Lower leg skin (tissue), 3 donors: ENCODE results near the gene WNK2.

ENCODE experiments used
- POLR2A ChIP-seq, 2 donors: fragments of 450-650 bp; IDR thresholded peaks; one replicate each; pipeline ENCODE4 v1.6.1; 2016 to 2017; ENCODE audit warnings: antibody characterized with exemption in 2 of 2, mild to moderate bottlenecking in 1 of 2, moderate library complexity in 1 of 2
- TF ChIP-seq, protein P1 (sequence below), 3 donors: fragments of 450-650 bp; IDR thresholded peaks; one replicate each; pipeline ENCODE4 v1.5.1; 2016; ENCODE audit warnings: antibody characterized with exemption in 3 of 3, mild to moderate bottlenecking in 3 of 3, moderate library complexity in 2 of 3

DNA sequence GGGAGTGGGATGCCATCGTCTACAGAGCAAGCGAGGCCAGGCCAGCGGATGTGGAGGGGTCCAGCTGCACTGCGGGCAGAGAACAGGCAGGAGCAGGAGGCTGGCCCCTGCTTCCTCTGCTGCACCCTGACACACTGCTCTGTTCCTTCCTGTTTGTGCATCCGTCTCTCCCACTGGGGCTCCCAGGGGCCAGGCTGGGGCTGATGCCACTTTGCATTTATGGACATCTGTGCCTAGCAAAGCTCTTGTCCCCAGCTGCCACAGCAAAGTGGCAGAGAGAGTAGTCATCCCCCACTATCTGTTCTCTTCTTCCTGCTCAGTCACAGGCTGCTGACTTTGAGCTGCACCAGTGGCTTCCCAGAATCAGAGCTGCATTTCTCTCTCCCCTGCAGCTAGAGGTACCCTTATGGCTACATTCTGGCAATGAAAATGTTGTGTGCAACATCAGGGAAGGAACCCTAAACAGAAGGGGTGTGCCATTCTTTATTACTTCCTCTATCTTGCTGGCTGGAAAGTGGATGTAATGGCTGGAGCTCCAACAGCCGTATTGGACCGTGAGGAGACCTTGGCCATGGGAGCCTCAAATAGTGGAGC, 45.7 kb upstream of the WNK2 start:
- TF ChIP-seq, protein P1, sequence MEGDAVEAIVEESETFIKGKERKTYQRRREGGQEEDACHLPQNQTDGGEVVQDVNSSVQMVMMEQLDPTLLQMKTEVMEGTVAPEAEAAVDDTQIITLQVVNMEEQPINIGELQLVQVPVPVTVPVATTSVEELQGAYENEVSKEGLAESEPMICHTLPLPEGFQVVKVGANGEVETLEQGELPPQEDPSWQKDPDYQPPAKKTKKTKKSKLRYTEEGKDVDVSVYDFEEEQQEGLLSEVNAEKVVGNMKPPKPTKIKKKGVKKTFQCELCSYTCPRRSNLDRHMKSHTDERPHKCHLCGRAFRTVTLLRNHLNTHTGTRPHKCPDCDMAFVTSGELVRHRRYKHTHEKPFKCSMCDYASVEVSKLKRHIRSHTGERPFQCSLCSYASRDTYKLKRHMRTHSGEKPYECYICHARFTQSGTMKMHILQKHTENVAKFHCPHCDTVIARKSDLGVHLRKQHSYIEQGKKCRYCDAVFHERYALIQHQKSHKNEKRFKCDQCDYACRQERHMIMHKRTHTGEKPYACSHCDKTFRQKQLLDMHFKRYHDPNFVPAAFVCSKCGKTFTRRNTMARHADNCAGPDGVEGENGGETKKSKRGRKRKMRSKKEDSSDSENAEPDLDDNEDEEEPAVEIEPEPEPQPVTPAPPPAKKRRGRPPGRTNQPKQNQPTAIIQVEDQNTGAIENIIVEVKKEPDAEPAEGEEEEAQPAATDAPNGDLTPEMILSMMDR (IDR thresholded peaks at IDR 0.05), result no peak
- no peak for TF ChIP-seq POLR2A (IDR thresholded peaks at IDR 0.05)
